GM18867 (cell line): ENCODE data around the gene RAB14.
"Not testable (repeated sequence)": the region's sequence is repeated elsewhere in the genome, so short reads cannot be mapped to it uniquely, and the experiment has no call there.

Experiments
- ATAC-seq: cut with Tn5 transposase; IDR thresholded peaks from one replicate; pipeline ENCODE4 v1.9.1; 2021; ENCODE audit warnings: mild to moderate bottlenecking, moderate library complexity; ENCODE audit not compliant: unreplicated experiment

Gene RAB14

DNA sequence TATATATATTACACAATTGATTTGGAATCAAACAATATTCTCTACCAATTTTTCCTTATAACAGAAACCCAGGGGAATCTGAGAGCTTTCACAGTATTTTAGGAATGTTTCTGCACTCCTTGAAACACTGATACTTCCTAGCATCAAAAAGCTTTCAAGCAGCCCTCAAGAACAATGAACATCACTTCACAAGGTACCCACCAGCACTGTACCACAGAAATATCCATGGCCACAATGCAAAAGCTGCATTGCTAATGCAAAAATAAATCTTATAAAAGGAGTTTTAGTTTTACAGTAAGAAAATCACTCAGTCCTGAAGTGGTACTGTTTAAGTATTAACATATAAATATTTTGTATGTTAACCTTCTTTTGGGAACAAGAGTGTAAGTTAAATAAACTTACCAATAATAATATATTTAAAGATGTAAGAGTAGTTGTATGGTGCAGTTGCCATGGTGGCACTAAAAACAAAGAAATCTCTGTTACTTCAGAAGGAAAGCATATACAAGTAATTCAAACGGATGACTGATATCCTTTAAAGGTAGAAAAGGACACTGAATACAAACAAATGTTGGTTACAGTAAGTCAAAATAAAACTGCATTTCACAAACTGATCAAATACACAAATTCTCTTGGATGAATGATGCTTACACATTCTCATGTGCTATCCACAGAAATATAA is 8.6 kb downstream of the RAB14 start:
- no peak for ATAC-seq

DNA sequence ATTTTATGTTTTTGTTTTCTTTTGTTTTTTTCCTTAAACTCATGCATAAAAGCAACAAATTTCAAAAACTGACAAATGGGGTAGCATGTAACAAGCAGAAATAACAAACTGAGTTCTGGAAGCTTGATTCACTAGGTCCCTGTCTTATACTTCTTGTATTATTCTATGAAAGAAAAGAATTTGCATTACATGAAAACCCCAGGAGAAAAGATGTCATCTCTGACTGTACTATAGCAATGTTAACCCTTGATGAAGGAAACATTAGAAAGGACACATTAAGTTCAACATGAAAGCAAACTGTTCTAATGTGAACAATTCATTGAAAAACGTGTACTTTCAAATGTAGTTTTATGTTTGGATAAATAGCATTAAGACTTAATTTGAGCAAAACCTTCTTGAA is 9.2 kb downstream of the RAB14 start:
- ATAC-seq, result no peak

DNA sequence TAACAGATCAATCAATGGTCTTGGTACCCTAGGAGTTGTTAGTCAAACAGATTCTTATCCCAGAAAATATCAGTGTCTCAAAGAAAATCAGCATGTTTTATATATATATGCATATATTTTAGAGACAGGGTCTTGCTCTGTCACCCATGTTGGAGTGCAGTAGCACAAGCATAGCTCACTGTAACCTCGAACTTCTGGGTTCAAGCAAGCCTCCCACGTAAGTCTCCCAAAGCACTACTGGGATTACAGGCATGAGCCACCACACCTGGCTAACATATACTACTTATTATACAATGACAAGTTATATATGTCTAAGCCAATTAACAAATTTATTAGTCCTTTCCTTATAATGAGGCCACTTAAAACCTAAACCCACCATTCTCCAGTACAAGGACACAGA is 10.4 kb downstream of the RAB14 start:
- no peak for ATAC-seq

DNA sequence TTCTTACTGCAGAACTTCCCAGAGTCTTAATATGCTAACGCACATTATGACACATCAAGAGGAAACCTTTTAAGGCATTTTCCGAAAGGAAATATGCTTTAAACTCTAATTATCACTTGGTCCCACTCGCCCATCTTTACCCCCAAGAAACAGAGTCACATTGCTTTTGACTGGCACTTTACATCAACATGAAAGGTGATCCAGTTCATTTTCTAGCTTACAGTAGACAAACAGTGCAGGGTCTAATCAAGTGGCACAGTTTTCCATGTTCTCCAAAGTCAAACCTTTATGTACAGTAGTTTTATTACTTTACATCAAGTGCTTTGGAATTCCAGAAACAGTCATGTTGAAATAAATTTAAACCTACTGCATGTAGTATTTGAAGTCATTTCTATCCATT is 12.0 kb downstream of the RAB14 start:
- ATAC-seq, result no peak

DNA sequence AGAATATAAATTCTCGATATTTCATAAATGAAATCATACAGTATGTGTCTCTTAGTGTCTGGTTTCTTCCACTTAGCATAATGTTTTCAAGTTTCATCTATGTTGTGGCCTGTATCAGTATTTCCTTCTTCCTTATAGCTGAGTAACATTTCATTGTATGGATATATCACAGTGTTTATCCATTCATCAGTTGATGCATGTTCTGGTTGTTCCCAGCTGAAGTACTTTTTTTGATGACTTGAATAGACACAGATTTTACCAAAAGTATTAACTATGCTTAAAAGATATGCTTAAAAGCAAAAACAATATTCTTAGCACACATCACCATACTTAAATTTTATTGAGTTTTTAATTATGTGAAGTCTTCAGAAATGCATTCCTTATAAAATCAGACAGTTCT is 12.7 kb downstream of the RAB14 start:
- no peak for ATAC-seq

DNA sequence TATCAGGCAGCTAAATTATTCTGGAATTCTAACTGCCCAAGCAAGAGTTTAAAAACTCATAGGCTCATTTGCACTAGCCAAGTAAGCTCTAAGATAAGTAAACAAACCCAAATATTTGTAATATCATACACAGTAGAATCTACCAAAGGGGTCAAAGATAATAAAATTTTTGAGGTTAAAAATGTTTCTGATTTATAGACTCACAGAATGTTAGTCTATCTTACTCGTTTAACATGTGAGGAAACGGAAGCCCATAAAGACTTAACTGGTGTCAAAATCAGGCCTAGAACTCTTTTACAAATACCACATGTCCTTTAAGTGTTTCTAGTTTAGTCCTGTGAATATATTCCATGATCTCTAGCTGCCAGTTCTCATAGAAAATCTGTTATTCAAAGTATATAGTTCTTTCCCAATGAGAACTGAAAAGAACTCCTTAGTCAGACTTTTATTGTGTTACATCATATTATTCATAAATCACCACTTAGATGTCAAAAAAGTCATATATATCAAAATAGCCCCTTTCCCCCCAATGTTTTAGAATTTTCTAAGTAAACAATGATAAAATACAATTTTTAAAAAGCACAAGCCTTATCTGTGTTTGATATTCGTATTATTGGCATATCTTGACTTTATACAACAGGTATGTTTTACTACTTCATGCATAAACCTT is 13.9 kb downstream of the RAB14 start:
- ATAC-seq, result no peak

DNA sequence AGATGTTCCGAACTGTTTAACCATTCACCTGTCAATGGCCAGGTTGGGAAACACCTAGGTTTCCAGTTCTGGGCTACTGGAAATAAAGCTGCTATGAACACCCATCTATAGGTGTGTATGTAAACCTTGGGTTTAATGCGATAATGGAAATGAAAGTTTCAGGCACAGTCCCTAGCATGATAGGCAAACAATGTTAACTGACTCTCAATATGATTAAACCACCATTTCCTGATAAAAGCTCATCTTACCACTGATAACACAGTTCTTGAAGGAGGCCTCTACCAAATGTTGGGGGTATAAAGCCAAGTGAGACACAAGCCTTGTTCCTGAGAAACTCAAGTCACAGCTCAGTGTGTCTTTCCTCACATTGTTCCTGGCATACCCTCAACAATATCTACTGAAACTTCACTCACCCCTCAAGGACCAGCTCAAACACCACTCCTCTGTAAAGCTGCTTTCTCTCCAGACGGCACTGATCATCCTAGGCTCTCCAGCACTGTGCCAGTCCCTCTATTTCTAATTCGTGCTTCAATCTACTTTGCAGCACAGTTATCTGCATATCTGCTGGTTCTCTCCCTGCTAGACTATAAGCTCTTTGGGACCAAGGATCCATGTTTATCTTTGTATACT is 15.8 kb downstream of the RAB14 start:
- no peak for ATAC-seq

DNA sequence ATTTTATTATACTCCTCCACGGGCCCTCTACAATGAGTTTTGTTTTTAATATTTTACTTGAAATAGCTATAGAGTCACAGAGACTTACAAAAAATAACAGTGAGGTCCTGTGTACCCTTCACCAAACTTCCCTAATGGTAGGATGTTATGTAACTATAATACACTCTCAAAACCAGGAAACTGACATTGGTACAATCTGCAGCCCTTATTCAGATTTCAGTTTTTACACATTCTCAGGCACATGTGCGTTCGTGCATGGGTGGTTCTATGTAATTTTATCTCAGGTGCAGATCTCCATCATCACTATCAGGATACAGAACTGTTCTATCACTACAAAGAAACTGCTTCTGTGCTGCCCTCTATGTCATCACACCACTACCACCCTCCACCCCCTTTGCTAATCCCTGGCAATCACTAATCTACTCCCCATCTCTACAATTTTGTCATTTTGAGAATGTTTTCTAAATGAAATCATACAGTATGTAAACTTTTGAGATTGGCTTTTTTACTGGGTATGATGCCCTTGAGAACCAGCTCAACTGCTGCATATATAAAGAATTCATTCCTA is 16.4 kb downstream of the RAB14 start:
- ATAC-seq, result no peak

DNA sequence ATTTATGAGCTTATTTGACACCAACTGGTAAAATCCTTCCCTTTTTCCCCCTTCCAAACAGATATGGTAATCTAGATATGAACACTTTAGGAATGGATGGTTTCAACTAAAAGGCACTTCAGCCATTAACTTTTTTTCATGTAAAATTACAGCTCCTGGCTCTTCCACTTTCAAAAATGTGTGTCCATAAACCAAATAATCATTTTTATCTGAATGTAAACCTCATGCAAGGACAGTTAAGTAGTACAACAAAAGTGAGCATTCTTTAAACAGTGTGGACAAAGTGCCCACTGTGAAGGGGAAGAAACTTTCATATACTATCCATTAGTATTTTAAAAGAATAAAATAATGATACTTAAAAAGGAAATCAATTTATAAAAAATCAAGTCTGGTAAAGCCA is 17.2 kb downstream of the RAB14 start:
- ATAC-seq, result no peak

DNA sequence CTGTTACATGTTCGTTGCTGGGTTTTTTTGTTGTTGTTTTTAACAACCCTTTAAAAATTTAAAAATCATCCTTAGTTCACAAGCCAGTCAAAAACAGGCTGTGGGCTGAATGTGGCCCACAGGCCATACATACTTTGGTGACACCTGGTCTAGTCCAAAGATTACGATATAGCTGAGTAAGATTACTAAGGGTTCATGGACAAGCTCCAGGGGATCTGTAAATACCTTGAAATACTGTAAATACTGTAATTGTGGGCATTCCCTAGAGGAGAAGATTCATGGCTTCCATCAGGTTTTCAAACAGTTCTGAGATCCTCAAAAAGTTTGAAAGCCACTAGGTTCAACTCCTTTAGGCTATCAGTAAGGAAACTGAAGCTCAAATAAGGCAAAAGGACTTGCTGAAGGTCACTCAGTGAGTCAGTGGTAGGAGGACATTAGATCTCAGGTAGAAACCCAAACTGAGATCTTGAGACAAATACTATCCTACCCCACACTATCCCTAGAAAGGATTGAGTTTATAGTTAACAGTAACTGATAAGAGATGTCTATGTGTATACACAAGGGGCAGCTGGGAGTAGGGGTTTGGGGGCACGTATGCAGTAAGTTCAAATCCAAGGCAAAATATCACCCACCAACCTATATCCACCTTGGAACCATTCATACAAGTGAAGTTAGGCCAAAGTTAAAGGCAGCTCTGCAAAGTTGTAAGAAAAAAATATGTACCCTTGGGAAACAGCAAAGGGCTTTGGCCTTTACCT is 17.8 kb downstream of the RAB14 start:
- ATAC-seq, result no peak

DNA sequence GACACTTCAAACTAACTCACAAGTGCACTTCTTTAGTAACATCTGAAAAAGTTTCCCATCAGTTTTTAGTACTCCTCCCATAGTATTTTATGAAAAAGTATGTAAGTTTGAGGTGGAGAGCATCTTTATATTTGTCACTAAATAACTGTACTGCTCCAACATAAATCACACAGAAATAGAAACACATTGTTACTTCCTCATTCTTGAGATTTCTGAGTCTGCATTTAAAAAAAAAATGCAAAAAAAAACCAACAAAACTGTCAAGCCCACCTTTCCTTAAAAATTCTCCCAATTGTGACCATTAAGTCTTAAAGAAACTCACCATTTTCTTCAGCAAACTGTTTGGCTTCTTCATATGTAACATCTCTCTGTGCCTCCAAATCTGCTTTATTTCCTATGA is 18.7 kb downstream of the RAB14 start:
- no peak for ATAC-seq

DNA sequence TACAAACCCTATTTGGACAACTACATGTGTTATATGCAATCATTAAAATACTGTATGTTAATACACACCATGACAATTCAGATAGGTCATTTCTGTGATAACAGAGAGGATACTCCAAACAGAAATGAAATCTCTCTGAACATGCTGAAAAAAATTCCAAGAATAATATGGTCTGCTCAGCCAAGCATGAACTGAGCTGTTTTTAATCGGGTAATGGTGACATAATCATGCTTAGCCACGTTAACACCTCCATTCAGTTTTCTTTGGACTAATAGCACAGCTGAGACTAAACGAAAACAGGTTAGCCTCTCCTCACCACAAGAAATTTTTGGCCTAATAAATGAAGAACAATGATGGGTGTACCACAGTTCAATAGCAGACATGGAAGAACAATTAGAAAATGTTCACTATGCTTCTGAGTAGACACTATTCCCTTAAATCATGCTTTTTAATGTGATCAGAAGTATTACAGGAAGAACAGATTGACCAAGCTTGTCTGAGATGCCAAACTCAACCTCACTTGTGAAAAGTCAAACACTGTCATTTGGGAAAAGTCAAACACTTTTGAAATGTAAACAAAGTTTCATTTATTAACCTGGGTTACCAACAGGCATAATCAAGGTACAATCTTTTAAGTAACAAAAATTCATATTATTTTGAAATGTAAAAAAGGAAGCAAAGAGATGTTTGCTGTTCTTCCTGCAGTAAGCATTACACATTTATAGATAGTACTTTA is 19.4 kb downstream of the RAB14 start:
- no peak for ATAC-seq

DNA sequence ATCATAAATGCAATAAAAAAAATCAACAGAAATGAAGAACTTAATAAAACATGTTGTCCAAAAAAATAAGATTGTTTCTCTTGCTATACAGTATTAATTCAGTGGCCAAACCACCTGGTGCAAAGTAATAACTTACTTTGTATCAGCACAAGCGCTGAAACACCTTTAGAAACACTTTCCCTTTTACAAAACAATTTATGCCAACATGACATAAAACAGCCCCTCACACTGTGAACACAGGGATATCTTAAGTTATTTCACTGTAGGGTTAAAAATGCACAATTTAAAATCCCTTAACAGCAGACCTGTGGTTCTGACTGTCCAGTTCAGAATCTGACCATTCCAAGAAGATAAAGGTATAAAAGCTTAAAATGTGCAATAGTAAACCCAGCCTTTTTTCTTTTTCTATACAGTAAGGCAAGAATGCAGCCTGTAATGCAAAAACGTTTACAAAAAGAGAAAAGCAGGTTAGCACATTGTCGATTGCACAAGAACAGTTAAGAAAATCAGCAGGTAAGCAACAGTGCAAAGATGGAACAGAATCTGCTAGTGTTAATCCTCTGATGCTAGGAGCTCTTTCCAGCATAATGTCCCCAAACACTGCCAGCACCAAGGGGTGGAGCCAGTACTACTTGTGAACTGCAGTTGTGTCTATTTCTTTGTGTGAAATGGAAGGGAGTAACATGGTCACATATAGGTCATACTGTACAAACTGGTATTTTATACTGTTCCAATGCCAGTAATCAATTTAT is 21.6 kb downstream of the RAB14 start:
- ATAC-seq, result no peak

DNA sequence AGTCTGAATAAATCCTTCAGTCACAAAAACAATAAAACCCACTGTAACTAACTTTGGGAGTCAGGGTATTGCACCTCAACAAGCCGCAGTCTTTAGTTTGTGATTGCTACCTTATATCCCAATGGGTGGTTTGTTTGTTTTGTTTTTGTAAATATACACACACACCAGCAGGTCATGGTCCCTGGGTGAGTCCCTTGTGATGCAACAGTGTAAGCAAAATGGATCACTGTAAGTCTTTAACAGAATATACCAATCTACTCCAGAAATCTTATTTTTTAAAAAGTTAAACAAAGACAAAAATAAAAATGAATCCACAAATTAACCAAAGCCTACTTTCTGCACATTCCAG is 22.3 kb downstream of the RAB14 start:
- ATAC-seq, result not testable (repeated sequence)

DNA sequence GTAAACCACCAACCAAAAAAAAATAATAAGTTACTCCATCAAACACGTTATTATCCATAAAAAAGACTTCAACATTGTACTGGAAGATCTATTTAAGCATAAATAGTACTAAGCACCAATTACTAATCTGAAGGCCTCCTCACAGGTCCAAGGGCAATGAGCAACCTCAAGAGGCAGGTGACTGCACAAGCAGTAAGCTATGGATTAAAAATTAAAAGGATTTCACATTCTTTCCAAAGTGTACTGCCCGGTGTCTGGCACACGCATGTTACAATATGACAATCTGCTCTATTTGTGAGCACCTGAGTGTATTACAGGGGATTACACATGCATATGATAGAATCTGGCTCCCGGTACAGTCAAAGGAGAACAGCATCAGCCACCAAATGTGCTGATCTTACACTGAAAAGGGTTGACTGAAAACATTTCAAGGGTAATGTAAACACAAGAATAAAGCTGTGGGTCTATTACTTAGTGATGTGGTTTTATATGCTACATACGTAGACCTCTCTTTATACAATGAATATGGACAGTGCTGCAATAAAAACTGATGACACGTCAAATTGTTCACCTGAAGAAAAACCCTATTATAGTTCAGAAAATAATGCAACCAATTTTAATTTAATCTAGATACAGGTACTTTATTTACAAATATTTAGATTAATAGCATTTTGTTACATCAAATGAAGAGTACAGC is 22.8 kb downstream of the RAB14 start:
- no peak for ATAC-seq

DNA sequence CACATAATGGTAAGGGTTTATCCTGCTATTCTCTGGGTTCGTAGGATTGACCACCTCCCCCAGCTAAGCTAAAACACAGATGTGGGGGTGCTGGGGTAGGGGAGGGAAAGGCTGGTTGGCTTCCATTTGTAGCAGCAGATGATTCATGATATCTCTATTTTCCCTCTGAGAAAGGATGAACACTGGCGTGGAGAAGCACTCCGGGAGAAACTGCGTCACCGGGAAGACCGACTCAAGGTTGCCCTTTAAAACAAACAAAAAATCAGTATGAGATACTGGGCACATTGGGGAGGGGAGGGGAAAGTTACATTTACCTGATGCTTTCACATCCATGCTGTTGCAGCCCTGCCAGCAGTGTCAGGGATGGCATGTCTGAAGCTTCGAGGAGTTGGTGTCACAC is 28.2 kb downstream of the RAB14 start:
- no peak for ATAC-seq

DNA sequence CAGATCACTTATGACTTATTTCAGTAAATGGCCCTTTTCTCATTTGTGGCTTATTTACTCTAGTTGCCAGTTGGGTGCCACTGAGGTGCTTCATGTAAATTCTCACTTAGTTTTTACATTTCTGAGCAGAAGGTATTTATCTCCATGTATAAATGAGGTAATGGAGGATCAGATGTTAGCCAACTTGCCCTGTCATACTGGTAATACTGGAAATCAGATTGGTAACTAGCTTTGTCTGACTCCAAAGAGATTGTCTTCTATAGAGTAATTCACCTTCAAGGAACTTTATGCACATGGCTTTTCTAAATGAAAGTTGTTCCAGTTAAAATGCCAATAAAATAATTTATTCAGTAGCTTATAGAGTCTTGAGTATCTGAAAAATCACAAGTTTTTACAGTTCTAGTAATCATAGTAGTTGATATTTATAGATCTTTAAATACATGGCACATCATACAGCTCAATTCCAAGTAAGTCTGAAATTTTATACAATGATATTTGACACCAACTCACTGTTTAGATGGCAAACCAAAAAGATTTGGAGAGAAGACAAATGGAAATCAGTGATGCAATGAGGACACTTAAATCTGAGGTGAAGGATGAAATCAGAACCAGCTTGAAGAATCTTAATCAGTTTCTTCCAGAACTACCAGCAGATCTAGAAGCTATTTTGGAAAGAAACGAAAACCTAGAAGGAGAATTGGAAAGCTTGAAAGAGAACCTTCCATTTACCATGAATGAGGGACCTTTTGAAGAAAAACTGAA is 28.8 kb downstream of the RAB14 start:
- no peak for ATAC-seq

DNA sequence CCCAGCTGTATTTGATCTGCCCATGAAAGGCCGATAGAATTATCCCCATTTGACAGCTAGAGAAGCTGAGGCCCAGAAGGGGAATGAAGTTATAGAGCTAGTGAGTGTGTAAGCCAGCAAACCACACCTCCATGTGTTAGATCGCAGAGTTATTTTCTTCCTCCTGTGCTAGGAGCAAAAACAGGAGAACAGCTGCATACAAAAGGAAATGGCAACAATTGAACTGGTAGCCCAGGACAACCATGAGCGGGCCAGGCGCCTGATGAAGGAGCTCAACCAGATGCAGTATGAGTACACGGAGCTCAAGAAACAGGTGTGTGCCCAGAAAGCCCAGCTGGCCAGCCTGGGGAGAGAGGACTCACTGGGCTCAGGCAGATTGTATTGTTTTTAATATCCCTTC is 30.4 kb downstream of the RAB14 start:
- ATAC-seq, result no peak

DNA sequence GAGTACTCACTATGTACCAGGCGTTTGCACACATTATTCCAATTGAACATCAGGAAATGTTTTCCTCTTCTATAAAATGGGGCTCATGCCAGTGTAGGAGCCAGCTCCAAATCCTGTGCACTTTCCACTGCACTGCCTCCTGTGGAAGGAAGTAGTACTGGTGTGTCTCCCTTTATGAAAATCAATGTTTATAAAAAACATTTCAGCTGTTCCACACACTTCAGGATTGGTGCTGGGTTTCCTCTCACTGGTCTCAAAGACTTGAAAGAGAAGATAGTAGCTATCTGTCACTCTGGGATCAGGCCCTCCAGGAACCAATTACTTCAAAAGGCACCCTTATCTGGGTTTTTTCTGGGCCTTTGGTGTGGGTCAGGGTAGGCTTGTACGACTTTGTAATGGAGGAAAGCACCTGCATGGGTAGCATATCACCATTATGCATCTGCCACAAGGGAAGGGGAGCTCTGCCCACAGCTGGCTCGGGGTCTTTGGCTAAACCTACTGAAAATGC is 32.5 kb downstream of the RAB14 start:
- no peak for ATAC-seq
